Loucy (cell line): ENCODE measurements around the gene BICRA.

Experiments
- H2AFZ ChIP-seq: fragments of 200-600 bp; sonication (generic); 2 replicates; pipeline ENCODE4 v1.6.0; 2016; ENCODE audit warnings: antibody characterized with exemption, mild to moderate bottlenecking, low read length, moderate library complexity
- H3F3A ChIP-seq: fragments of 200-600 bp; 2 replicates; pipeline ENCODE4 v1.6.0; 2016; ENCODE audit warnings: antibody characterized with exemption, low read depth, mild to moderate bottlenecking
- H3K27me3 ChIP-seq: fragments of 200-600 bp; sonication (generic); 2 replicates; pipeline ENCODE4 v1.6.1; 2014; ENCODE audit warnings: low read length, mild to moderate bottlenecking; ENCODE audit not compliant: insufficient read depth, poor library complexity, severe bottlenecking
- H3K36me3 ChIP-seq: fragments of 200-600 bp; sonication (generic); 2 replicates; pipeline ENCODE4 v1.6.1; 2016; ENCODE audit warnings: low read length; ENCODE audit not compliant: insufficient read depth
- H3K4me1 ChIP-seq: fragments of 200-600 bp; sonication (generic); 2 replicates; pipeline ENCODE4 v1.5.1; 2014; ENCODE audit warnings: low read length, mild to moderate bottlenecking; ENCODE audit not compliant: insufficient read depth, poor library complexity, severe bottlenecking
- H3K4me2 ChIP-seq: fragments of 200-600 bp; sonication (generic); 2 replicates; pipeline ENCODE4 v1.6.0; 2014; ENCODE audit warnings: antibody characterized with exemption, low read length, low read depth, mild to moderate bottlenecking; ENCODE audit not compliant: poor library complexity, severe bottlenecking
- H3K4me3 ChIP-seq: fragments of 200-600 bp; sonication (generic); 2 replicates; pipeline ENCODE4 v1.5.1; 2014; ENCODE audit warnings: low read length, mild to moderate bottlenecking, mixed read lengths; ENCODE audit not compliant: poor library complexity, severe bottlenecking
- H3K79me2 ChIP-seq: fragments of 200-600 bp; sonication (generic); 2 replicates; pipeline ENCODE4 v1.6.1; 2014; ENCODE audit warnings: low read length; ENCODE audit not compliant: insufficient read depth
- H3K9ac ChIP-seq: fragments of 200-600 bp; sonication (generic); 2 replicates; pipeline ENCODE4 v1.6.0; 2014; ENCODE audit warnings: mild to moderate bottlenecking, low read depth, low read length, moderate library complexity; ENCODE audit not compliant: poor library complexity, severe bottlenecking
- H3K9me2 ChIP-seq: fragments of 200-600 bp; sonication (generic); replicated peaks from 2 replicates; pipeline ENCODE4 v1.6.1; 2016; ENCODE audit warnings: low read depth, low read length, mixed read lengths
- H3K9me3 ChIP-seq: fragments of 200-600 bp; sonication (generic); 2 replicates; pipeline ENCODE4 v1.6.1; 2014; ENCODE audit warnings: mild to moderate bottlenecking, antibody characterized with exemption, low read length, low read depth; ENCODE audit not compliant: insufficient read depth
- H4K20me1 ChIP-seq: fragments of 200-600 bp; sonication (generic); 2 replicates; pipeline ENCODE4 v1.6.0; 2014; ENCODE audit warnings: antibody characterized with exemption, low read length, mild to moderate bottlenecking; ENCODE audit not compliant: insufficient read depth, poor library complexity, severe bottlenecking
- CTCF ChIP-seq: fragments of 200-600 bp; sonication (generic); conservative IDR thresholded peaks from 2 replicates; pipeline ENCODE4 v1.5.1; 2014; ENCODE audit warnings: mild to moderate bottlenecking, antibody characterized with exemption, low read length
- EZH2phosphoT487 ChIP-seq: fragments of 200-600 bp; IDR thresholded peaks from 2 replicates; pipeline ENCODE4 v1.6.1; 2018; ENCODE audit warnings: antibody characterized with exemption, mild to moderate bottlenecking, moderate library complexity, borderline replicate concordance

The BICRA gene

GRCh38 chr19:47670736-47671135 lies 61.8 kb downstream of the BICRA start:
- no peaks in the 10 kb centered on the region for H3F3A ChIP-seq
- H3K4me1 ChIP-seq: no peaks in the 10 kb centered on the region
- no peaks in the 10 kb centered on the region for H3K9me2 ChIP-seq
- H3K27me3 ChIP-seq: no peaks in the 10 kb centered on the region
- peaks cover 33% of the 10 kb centered on the region; the same call in 1 of the 2 replicates for H3K36me3 ChIP-seq
- peaks cover 5% of the 10 kb centered on the region; the same call in 1 of the 2 replicates for H3K79me2 ChIP-seq
- TF ChIP-seq EZH2phosphoT487 (no peak), CTCF (no peak)
- peaks cover 2% of the 10 kb centered on the region for H4K20me1 ChIP-seq
- no peaks in the 10 kb centered on the region for H3K9me3 ChIP-seq
- no peak overlapping the region for H3K4me2 ChIP-seq
- no peak overlapping the region for H2AFZ ChIP-seq
- H3K4me3 ChIP-seq: no peak overlapping the region
- H3K9ac ChIP-seq: no peak overlapping the region

DNA sequence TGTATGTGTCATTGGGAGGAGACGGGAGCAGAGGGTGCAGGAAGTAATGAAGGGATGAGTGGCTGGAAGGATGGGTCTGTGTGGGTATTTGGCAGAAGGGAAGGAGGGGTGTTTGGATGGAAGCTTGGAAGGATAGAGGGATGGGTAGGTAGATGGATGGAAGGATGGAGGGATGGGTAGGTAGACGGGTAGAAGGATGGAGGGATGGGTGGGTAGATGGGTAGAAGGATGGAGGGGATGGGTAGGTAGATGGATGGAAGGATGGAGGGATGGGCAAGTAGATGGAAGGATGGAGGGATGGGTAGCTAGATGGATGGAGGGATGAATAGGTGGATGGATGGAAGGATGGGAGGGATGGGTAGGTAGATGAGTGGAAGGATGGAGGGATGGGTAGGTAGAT lies 62.6 kb downstream of the BICRA start:
- Histone ChIP-seq H3K9ac (no peak overlapping the region), H3K36me3 (peaks cover 36% of the 10 kb centered on the region; the same call in 1 of the 2 replicates), H3K27me3 (no peaks in the 10 kb centered on the region), H3K9me2 (no peaks in the 10 kb centered on the region), H3K9me3 (no peaks in the 10 kb centered on the region), H2AFZ (no peak overlapping the region), H3F3A (no peaks in the 10 kb centered on the region), H3K79me2 (peaks cover 5% of the 10 kb centered on the region; the same call in 1 of the 2 replicates), H3K4me2 (no peak overlapping the region), H3K4me1 (no peaks in the 10 kb centered on the region), H4K20me1 (peaks cover 2% of the 10 kb centered on the region), H3K4me3 (no peak overlapping the region)
- TF ChIP-seq CTCF (no peak), EZH2phosphoT487 (no peak)

- Histone ChIP-seq H4K20me1 (peaks cover 2% of the 10 kb centered on the region), H3K4me1 (no peaks in the 10 kb centered on the region), H2AFZ (no peak overlapping the region), H3K27me3 (no peaks in the 10 kb centered on the region), H3K36me3 (peaks cover 44% of the 10 kb centered on the region; the same call in 1 of the 2 replicates), H3K4me3 (no peak overlapping the region), H3K9me2 (no peaks in the 10 kb centered on the region), H3K9me3 (no peaks in the 10 kb centered on the region), H3K4me2 (no peak overlapping the region), H3F3A (no peaks in the 10 kb centered on the region), H3K79me2 (peaks cover 5% of the 10 kb centered on the region; the same call in 1 of the 2 replicates), H3K9ac (no peak overlapping the region)
- TF ChIP-seq EZH2phosphoT487: no peak
Observed at GRCh38 chr19:47673426-47673825, 64.5 kb downstream of the BICRA start.

GRCh38 chr19:47674548-47674947 lies 65.6 kb downstream of the BICRA start:
- Histone ChIP-seq H3K4me2 (no peak overlapping the region), H3K27me3 (no peaks in the 10 kb centered on the region), H3K4me1 (no peaks in the 10 kb centered on the region), H3K4me3 (no peak overlapping the region), H4K20me1 (no peaks in the 10 kb centered on the region), H3F3A (no peaks in the 10 kb centered on the region), H2AFZ (no peak overlapping the region), H3K79me2 (peaks cover 5% of the 10 kb centered on the region; the same call in 1 of the 2 replicates), H3K36me3 (peaks cover 44% of the 10 kb centered on the region; the same call in 1 of the 2 replicates), H3K9me3 (no peaks in the 10 kb centered on the region), H3K9me2 (no peaks in the 10 kb centered on the region), H3K9ac (no peak overlapping the region)
- no peak for TF ChIP-seq CTCF
- no peak for TF ChIP-seq EZH2phosphoT487
